ENCODE measurements around the gene NECTIN2.

GRCh38 chr19:44891016-44891882, 45.2 kb downstream of the NECTIN2 start, which contains the start of gene TOMM40:
- TF ChIP-seq POLR2AphosphoS5 (IDR thresholded peaks at IDR 0.05) (peak in 2 of 3 donors; percentile 46 to 57), CTCF (IDR thresholded peaks at IDR 0.05) (no peak), POLR2A (IDR thresholded peaks at IDR 0.05) (no peak), EP300 (IDR thresholded peaks at IDR 0.05) (no peak)

Measured in stomach (tissue), 4 donors.